ENCODE measurements around the gene SERPIND1. TPM values are rescaled to one million over a fixed set of nuclear protein-coding genes. Genes with fewer than 3 reads are reported as not detected.

SERPIND1 gene
- total and polyA plus RNA-seq, 2 donors (not counting 1 experiment from before 2014, with no cell fraction given): not detected

- ATAC-seq (ENCODE audit: low read depth) (no peak), DNase-seq (no peak)
- H4K20me1 ChIP-seq (ENCODE audit: control insufficient read depth, insufficient read depth, low read length, poor library complexity, severe bottlenecking): no peaks in the 10 kb centered on the region
- H2AFZ ChIP-seq (ENCODE audit: insufficient read depth, low read depth, low read length, poor library complexity, severe bottlenecking): no peak overlapping the region
- no peaks in the 10 kb centered on the region for H3K9me3 Mint-ChIP-seq (ENCODE audit: insufficient read depth)
- no peak overlapping the region for H3K4me3 ChIP-seq (ENCODE audit: control extremely low read depth in 1 of 5, extremely low read depth in 1 of 5, insufficient read depth in 1 of 5, low read depth in 2 of 5, low read length in 4 of 5)
- H3K4me2 ChIP-seq (replicated peaks; ENCODE audit: low read depth, low read length, poor library complexity, severe bottlenecking): no peak overlapping the region
- 78% methylated on average over 8 of the region's 9 CpGs for WGBS (ENCODE audit: insufficient coverage)
- H3K4me1 ChIP-seq (ENCODE audit: control insufficient read depth in 2 of 2, insufficient read depth in 2 of 2, low read length in 2 of 2): peaks cover 24 to 48% of the 10 kb centered on the region in 2 donors
- peak overlapping the region; percentile 56 for H3K27ac Mint-ChIP-seq
- peaks cover 52% of the 10 kb centered on the region for H3K4me1 Mint-ChIP-seq
- peak overlapping the region in 1 of 2 donors; percentile 13 for H3K27ac ChIP-seq (ENCODE audit: low read length in 2 of 2)
- POLR2A ChIA-PET: no interaction called here
- no peak overlapping the region for H3K4me3 Mint-ChIP-seq
- H3K9me3 ChIP-seq (ENCODE audit: control extremely low read depth in 1 of 3, control insufficient read depth in 2 of 3, insufficient read depth in 1 of 3, low read length in 2 of 3): no peaks in the 10 kb centered on the region
- intact Hi-C loops (cut with micrococcal nuclease): no loop called here
- no peaks in the 10 kb centered on the region for H3K27me3 ChIP-seq (replicated peaks in 1 of 4; ENCODE audit: control extremely low read depth in 1 of 4, control insufficient read depth in 3 of 4, insufficient read depth in 4 of 4, low read length in 3 of 4)
- H3K9ac ChIP-seq (ENCODE audit: low read length): no peak overlapping the region
- TF ChIP-seq EZH2 (IDR thresholded peaks at IDR 0.05; ENCODE audit: borderline replicate concordance, insufficient read depth, low read depth, low read length, poor library complexity, severe bottlenecking): no peak
- no peak for TF ChIP-seq CTCF (IDR thresholded peaks at IDR 0.05)
- CTCF ChIA-PET: interaction anchor here (0.6 to 1.6 kb wide), 3 partner anchors 7 to 38 kb away, joined by 3 to 4 read pairs (median 3); no protein-coding TSS in a partner anchor
- H3K27me3 Mint-ChIP-seq: no peaks in the 10 kb centered on the region
- no peaks in the 10 kb centered on the region for H3K79me2 ChIP-seq (ENCODE audit: control insufficient read depth, insufficient read depth, low read length)
- H3K36me3 ChIP-seq (replicated peaks in 1 of 2; ENCODE audit: control extremely low read depth in 1 of 2, control insufficient read depth in 1 of 2, extremely low read depth in 1 of 2, insufficient read depth in 2 of 2, low read length in 1 of 2): peaks cover 0 to 59% of the 10 kb centered on the region in 2 experiments
Observed at GRCh38 chr22:20746431-20747189, 27.3 kb upstream of the SERPIND1 start.

GRCh38 chr22:20747223-20747622 is 26.7 kb upstream of the SERPIND1 start:
- Histone ChIP-seq H2AFZ (ENCODE audit: insufficient read depth, low read depth, low read length, poor library complexity, severe bottlenecking) (no peak overlapping the region), H3K4me2 (replicated peaks; ENCODE audit: low read depth, low read length, poor library complexity, severe bottlenecking) (no peak overlapping the region), H3K4me3 (ENCODE audit: control extremely low read depth in 1 of 5, extremely low read depth in 1 of 5, insufficient read depth in 1 of 5, low read depth in 2 of 5, low read length in 4 of 5) (no peak overlapping the region), H3K9me3 (ENCODE audit: control extremely low read depth in 1 of 3, control insufficient read depth in 2 of 3, insufficient read depth in 1 of 3, low read length in 2 of 3) (no peaks in the 10 kb centered on the region), H4K20me1 (ENCODE audit: control insufficient read depth, insufficient read depth, low read length, poor library complexity, severe bottlenecking) (no peaks in the 10 kb centered on the region), H3K79me2 (ENCODE audit: control insufficient read depth, insufficient read depth, low read length) (no peaks in the 10 kb centered on the region), H3K9ac (ENCODE audit: low read length) (no peak overlapping the region), H3K27me3 (replicated peaks in 1 of 4; ENCODE audit: control extremely low read depth in 1 of 4, control insufficient read depth in 3 of 4, insufficient read depth in 4 of 4, low read length in 3 of 4) (no peaks in the 10 kb centered on the region), H3K27ac (ENCODE audit: low read length in 2 of 2) (peak overlapping the region in 1 of 2 donors; percentile 13), H3K36me3 (replicated peaks in 1 of 2; ENCODE audit: control extremely low read depth in 1 of 2, control insufficient read depth in 1 of 2, extremely low read depth in 1 of 2, insufficient read depth in 2 of 2, low read length in 1 of 2) (peaks cover 0 to 58% of the 10 kb centered on the region in 2 experiments), H3K4me1 (ENCODE audit: control insufficient read depth in 2 of 2, insufficient read depth in 2 of 2, low read length in 2 of 2) (peaks cover 24 to 48% of the 10 kb centered on the region in 2 donors)
- DNase-seq: no peak
- no peak for ATAC-seq (ENCODE audit: low read depth)
- Mint-ChIP-seq H3K4me3 (no peak overlapping the region), H3K9me3 (ENCODE audit: insufficient read depth) (no peaks in the 10 kb centered on the region), H3K4me1 (peaks cover 52% of the 10 kb centered on the region), H3K27me3 (no peaks in the 10 kb centered on the region), H3K27ac (peak overlapping the region; percentile 54)
- intact Hi-C loops (cut with micrococcal nuclease): no loop called here
- ChIA-PET POLR2A (no interaction called here), CTCF (interaction anchor here (0.7 kb wide), 1 partner anchor 8 kb away, joined by 3 read pairs; no protein-coding TSS in a partner anchor)
- no peak for TF ChIP-seq CTCF (IDR thresholded peaks at IDR 0.05)
- TF ChIP-seq EZH2 (IDR thresholded peaks at IDR 0.05; ENCODE audit: borderline replicate concordance, insufficient read depth, low read depth, low read length, poor library complexity, severe bottlenecking): no peak
- 43% methylated on average over 10 of the region's 10 CpGs for WGBS (ENCODE audit: insufficient coverage)
